ENCODE results near the gene EME1. TPM values are rescaled to one million over a fixed set of nuclear protein-coding genes. Genes with fewer than 3 reads are reported as not detected.

The EME1 gene
- total and polyA plus RNA-seq, 2 of the 8 experiments (the other 6 are each of a cell fraction or from before 2014, with no cell fraction given) = 13.9 to 16.3 TPM

- Histone ChIP-seq H3K36me3 (ENCODE audit: control insufficient read depth in 2 of 4, insufficient read depth in 4 of 4, low read length in 3 of 4) (peaks cover 7 to 21% (median 13%) of the 10 kb centered on the region in 4 experiments; a peak in 7 of 8 replicates), H2BK15ac (ENCODE audit: low read length) (no peak overlapping the region), H3K4ac (replicated peaks; ENCODE audit: insufficient read length, low read depth, low read length) (no peak overlapping the region), H3K4me3 (ENCODE audit: extremely low read depth in 1 of 4, insufficient read depth in 2 of 4, low read depth in 3 of 4, low read length in 4 of 4) (no peak overlapping the region), H3K14ac (ENCODE audit: insufficient read length) (no peak overlapping the region), H4K20me1 (replicated peaks in 1 of 2; ENCODE audit: control insufficient read depth in 1 of 2, insufficient read depth in 2 of 2, low read length in 2 of 2) (peaks cover 2 to 29% of the 10 kb centered on the region in 2 experiments), H4K91ac (replicated peaks; ENCODE audit: insufficient read length, low read length) (no peak overlapping the region), H2AK5ac (ENCODE audit: low read depth, low read length) (no peak overlapping the region), H4K8ac (ENCODE audit: extremely low read depth, insufficient read depth, low read length) (no peak overlapping the region), H3K9me3 (ENCODE audit: insufficient read depth in 2 of 2, low read depth in 1 of 2, low read length in 1 of 2) (no peaks in the 10 kb centered on the region), H2BK5ac (ENCODE audit: low read depth, low read length) (no peak overlapping the region), H3K56ac (replicated peaks; ENCODE audit: insufficient read length, low read depth, low read length) (no peak overlapping the region), H3K23me2 (ENCODE audit: low read depth, low read length) (peaks cover 11% of the 10 kb centered on the region), H4K5ac (ENCODE audit: insufficient read length, low read depth, low read length) (no peak overlapping the region), H3K27me3 (replicated peaks in 1 of 4; ENCODE audit: control insufficient read depth in 3 of 4, extremely low read depth in 1 of 4, insufficient read depth in 3 of 4, low read length in 3 of 4) (no peaks in the 10 kb centered on the region), H3K27ac (ENCODE audit: low read depth, low read length) (no peak overlapping the region), H3K4me2 (ENCODE audit: insufficient read depth in 1 of 2, low read depth in 2 of 2, low read length in 2 of 2) (no peak overlapping the region), H2BK12ac (ENCODE audit: low read depth, low read length) (no peak overlapping the region), H3K23ac (ENCODE audit: insufficient read length) (no peak overlapping the region), H2BK20ac (ENCODE audit: low read length) (no peak overlapping the region), H3K9ac (replicated peaks in 1 of 4; ENCODE audit: extremely low read depth in 1 of 4, low read depth in 3 of 4, low read length in 3 of 4) (no peak overlapping the region), H2AFZ (ENCODE audit: low read length) (no peak overlapping the region), H3K79me1 (ENCODE audit: low read depth, low read length) (peaks cover 20% of the 10 kb centered on the region), H3K4me1 (replicated peaks in 1 of 4; ENCODE audit: control insufficient read depth in 3 of 4, insufficient read depth in 4 of 4, low read length in 3 of 4) (peaks cover 4 to 12% (median 10%) of the 10 kb centered on the region in 4 experiments), H2BK120ac (replicated peaks; ENCODE audit: low read depth, low read length) (no peak overlapping the region), H3K18ac (ENCODE audit: extremely low read depth, low read length) (no peak overlapping the region), H3K79me2 (ENCODE audit: control insufficient read depth in 1 of 2, insufficient read depth in 2 of 2, low read length in 2 of 2) (peaks cover 0 to 25% of the 10 kb centered on the region in 2 experiments; a peak in 2 of 4 replicates)
- WGBS, 2 experiments (ENCODE audit: extremely low coverage in 1 of 2, insufficient coverage in 1 of 2, insufficient read length in 1 of 2, insufficient replicate concordance in 2 of 2, low coverage in 1 of 2, low lambda C conversion rate in 2 of 2, missing lambda C conversion rate in 1 of 2) = 90 to 100% methylated on average over 1 to 2 of the region's 2 CpGs
- POLR2A ChIA-PET (ENCODE audit: partially characterized antibody) = interaction anchor here (12.4 kb wide), 1 partner anchor 12 kb away, joined by 135 read pairs; no protein-coding TSS in a partner anchor
- no peak for TF ChIP-seq ASH2L (IDR thresholded peaks at IDR 0.05; ENCODE audit: low read length)
- no peak for TF ChIP-seq POLR2AphosphoS5 (IDR thresholded peaks at IDR 0.05; ENCODE audit: low read depth, low read length)
- no peak for TF ChIP-seq NRF1 (IDR thresholded peaks at IDR 0.05; ENCODE audit: low read depth, low read length)
- no peak for TF ChIP-seq GTF2F1 (IDR thresholded peaks at IDR 0.05; ENCODE audit: borderline replicate concordance, low read depth, low read length)
- TF ChIP-seq SP1 (IDR thresholded peaks at IDR 0.05; ENCODE audit: low read depth, low read length) = no peak
- no peak for TF ChIP-seq HDAC6 (IDR thresholded peaks at IDR 0.05; ENCODE audit: low read depth, low read length)
- TF ChIP-seq USF2 (IDR thresholded peaks at IDR 0.05; ENCODE audit: low read length) = no peak
- no peak for TF ChIP-seq SIX5 (IDR thresholded peaks at IDR 0.05; ENCODE audit: low read depth, low read length)
- no peak for TF ChIP-seq MAX (IDR thresholded peaks at IDR 0.05)
- no peak for FAIRE-seq
- no peak for DNase-seq (ENCODE audit: low read depth in 1 of 2, low spot score in 2 of 2)
- CTCF ChIA-PET (ENCODE audit: partially characterized antibody) = interaction anchor here (2.2 kb wide), 1 partner anchor 12 kb away, joined by 11 read pairs; no protein-coding TSS in a partner anchor
Measured at GRCh38 chr17:50350733-50351132, 22.3 kb upstream of the EME1 start.

All from H1 (cell line).